Measurements from ENCODE around the gene TMEM52. TPM values are rescaled to one million over a fixed set of nuclear protein-coding genes. Genes with fewer than 3 reads are reported as not detected.

Gene TMEM52
- total and polyA plus RNA-seq, 2 of the 13 experiments (the other 11 are each of a cell fraction or from before 2014, with no cell fraction given), result 13.2 to 18.7 TPM

DNA sequence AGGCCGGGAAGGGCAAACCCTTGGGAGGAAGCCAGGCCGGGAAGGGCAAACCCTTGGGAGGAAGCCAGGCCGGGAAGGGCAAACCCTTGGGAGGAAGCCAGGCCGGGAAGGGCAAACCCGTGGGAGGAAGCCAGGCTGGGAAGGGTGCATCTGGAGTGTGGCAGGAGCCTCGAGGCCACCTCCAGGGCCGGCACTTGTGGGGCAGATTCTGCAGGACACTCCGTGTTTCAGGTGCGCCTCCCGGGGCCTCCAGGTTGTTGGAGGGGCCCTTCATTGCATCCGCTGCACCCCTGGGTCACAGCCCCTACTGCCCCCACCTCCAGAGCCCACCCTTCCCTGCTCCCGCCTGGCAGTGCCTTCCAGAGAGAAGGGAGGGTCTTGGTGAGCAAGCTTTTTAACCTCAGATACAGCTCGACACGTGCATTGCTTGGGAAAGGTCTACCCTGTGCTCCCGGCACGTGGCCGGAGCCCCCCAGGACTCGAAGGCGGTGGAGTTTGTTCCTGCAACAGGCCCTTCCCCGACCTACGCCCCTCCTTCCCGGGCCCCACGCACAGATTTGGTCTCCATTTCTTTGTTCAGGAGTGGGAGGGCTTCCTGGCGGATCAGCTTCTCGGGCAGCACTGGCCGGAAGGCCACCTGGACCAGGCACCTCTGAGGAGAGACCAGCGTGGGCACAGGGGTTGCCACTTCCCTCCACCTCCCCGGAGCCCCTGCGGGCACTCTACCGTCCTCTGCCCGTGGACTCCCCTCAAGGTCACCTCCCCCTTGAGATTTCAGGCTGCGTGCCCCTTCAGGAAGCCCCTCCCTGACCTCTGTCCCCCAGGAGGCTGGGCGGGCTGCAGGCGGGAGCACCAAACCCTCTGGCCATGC lies 9.4 kb upstream of the TMEM52 start:
- Histone ChIP-seq H4K20me1 (ENCODE audit: insufficient read depth, low read length) (no peaks in the 10 kb centered on the region), H3K27me3 (ENCODE audit: control insufficient read depth in 1 of 2, insufficient read depth in 2 of 2, low read length in 2 of 2) (peaks cover 26 to 47% of the 10 kb centered on the region in 2 experiments; a peak in 4 of 5 replicates), H3K9ac (ENCODE audit: insufficient read depth, low read depth, low read length) (no peak overlapping the region), H3K4me3 (replicated peaks in 1 of 3; ENCODE audit: insufficient read depth in 1 of 3, low read depth in 2 of 3, low read length in 3 of 3) (no peak overlapping the region), H2AFZ (ENCODE audit: low read length) (no peak overlapping the region), H3K4me1 (ENCODE audit: insufficient read depth, low read length) (peaks cover 30% of the 10 kb centered on the region), H3K4me2 (ENCODE audit: low read depth, low read length) (no peak overlapping the region), H3K36me3 (replicated peaks in 1 of 2; ENCODE audit: control insufficient read depth in 1 of 2, insufficient read depth in 2 of 2, low read length in 2 of 2) (no peaks in the 10 kb centered on the region), H3K27ac (ENCODE audit: extremely low read length, insufficient read depth, low read length) (no peak overlapping the region), H3K79me2 (ENCODE audit: insufficient read depth, low read length) (no peaks in the 10 kb centered on the region), H3K9me3 (ENCODE audit: low read length) (no peaks in the 10 kb centered on the region)
- intact Hi-C loops (cut with micrococcal nuclease; ENCODE audit: unreplicated experiment), result no loop called here
- no peak for DNase-seq (ENCODE audit: low spot score)
- no TSS peak for BruUV-seq (replicated peaks)
- TF ChIP-seq, protein P1, sequence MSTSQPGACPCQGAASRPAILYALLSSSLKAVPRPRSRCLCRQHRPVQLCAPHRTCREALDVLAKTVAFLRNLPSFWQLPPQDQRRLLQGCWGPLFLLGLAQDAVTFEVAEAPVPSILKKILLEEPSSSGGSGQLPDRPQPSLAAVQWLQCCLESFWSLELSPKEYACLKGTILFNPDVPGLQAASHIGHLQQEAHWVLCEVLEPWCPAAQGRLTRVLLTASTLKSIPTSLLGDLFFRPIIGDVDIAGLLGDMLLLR (CRISPR knock-in tag; IDR thresholded peaks at IDR 0.05), result no peak
- TF ChIP-seq THAP7 (CRISPR knock-in tag; IDR thresholded peaks at IDR 0.05) (no peak), ZNF703 (CRISPR knock-in tag; IDR thresholded peaks at IDR 0.05; ENCODE audit: borderline replicate concordance) (no peak), ZNF775 (CRISPR knock-in tag; IDR thresholded peaks at IDR 0.05; ENCODE audit: borderline replicate concordance) (no peak), ZNF251 (CRISPR knock-in tag; IDR thresholded peaks at IDR 0.05) (no peak), ZXDC (CRISPR knock-in tag; IDR thresholded peaks at IDR 0.05) (no peak)
- TF ChIP-seq, protein P2, sequence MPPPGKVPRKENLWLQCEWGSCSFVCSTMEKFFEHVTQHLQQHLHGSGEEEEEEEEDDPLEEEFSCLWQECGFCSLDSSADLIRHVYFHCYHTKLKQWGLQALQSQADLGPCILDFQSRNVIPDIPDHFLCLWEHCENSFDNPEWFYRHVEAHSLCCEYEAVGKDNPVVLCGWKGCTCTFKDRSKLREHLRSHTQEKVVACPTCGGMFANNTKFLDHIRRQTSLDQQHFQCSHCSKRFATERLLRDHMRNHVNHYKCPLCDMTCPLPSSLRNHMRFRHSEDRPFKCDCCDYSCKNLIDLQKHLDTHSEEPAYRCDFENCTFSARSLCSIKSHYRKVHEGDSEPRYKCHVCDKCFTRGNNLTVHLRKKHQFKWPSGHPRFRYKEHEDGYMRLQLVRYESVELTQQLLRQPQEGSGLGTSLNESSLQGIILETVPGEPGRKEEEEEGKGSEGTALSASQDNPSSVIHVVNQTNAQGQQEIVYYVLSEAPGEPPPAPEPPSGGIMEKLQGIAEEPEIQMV (CRISPR knock-in tag; IDR thresholded peaks at IDR 0.05; ENCODE audit: low read depth), result no peak
- ChIA-PET POLR2A (no interaction called here), CTCF (ENCODE audit: low intra/inter-chr PET ratio, low total read pairs) (no interaction called here)
- no peak for ATAC-seq
- in situ Hi-C loops (cut with HindIII; ENCODE audit: extremely low pct_ligation_motif_present, low pct_unique_long_range_greater_than_20kb), result no loop called here
- no peak for FAIRE-seq
- 37% methylated on average over 10 of the region's 34 CpGs for WGBS (ENCODE audit: low lambda C conversion rate)
